Panc1 (cell line): ENCODE results near the gene SVOP. TPM values are rescaled to one million over a fixed set of nuclear protein-coding genes. Genes with fewer than 3 reads are reported as not detected.
"Not testable (repeated sequence)": the region's sequence is repeated elsewhere in the genome, so short reads cannot be mapped to it uniquely, and the experiment has no call there.

Experiments
- ATAC-seq: fragments of 200-7000 bp; cut with Tn5 transposase; 2 replicates; pipeline ENCODE4 v1.9.1; 2020; ENCODE audit warnings: mild to moderate bottlenecking, moderate library complexity
- BruUV-seq: library from RNA; stranded (reverse); fragments of 400-500 nt; replicated peaks from 2 replicates; lab custom pipeline; 2021; lab: Mats Ljungman, UMichigan
- CTCF ChIA-PET: fragments of 300-600 bp; sonication (Branson Sonifier 250); formaldehyde crosslinking; loops from one replicate; lab custom pipeline; 2022; ENCODE audit warnings: antibody characterized with exemption; lab: Charles Lee
- POLR2A ChIA-PET: fragments of 300-600 bp; sonication (Branson Sonifier 250); formaldehyde crosslinking; loops from one replicate; lab custom pipeline; 2022; ENCODE audit warnings: antibody characterized with exemption; lab: Charles Lee
- DNase-seq: peaks from one replicate; pipeline ENCODE4 v3.0.0-alpha.2; 2010; ENCODE audit warnings: low read depth, low spot score
- H3K27ac ChIP-seq: 2 replicates; pipeline ENCODE4 v1.5.1; 2011; ENCODE audit warnings: mild to moderate bottlenecking, low read length, inconsistent platforms
- H3K27me3 ChIP-seq: fragments of 200-500 bp; sonication (Bioruptor generic); 2 replicates; pipeline ENCODE4 v1.6.0; 2014; ENCODE audit warnings: low read length, inconsistent platforms; ENCODE audit not compliant: control insufficient read depth, insufficient read depth
- H3K36me3 ChIP-seq: fragments of 200-500 bp; sonication (Bioruptor generic); 2 replicates; pipeline ENCODE4 v1.5.1; 2014; ENCODE audit warnings: inconsistent platforms, mild to moderate bottlenecking, low read length, moderate library complexity; ENCODE audit not compliant: control insufficient read depth, insufficient read depth
- H3K4me1 ChIP-seq: 2 replicates; pipeline ENCODE4 v1.5.1; 2011; ENCODE audit warnings: inconsistent platforms, mild to moderate bottlenecking, low read length, moderate library complexity; ENCODE audit not compliant: control insufficient read depth, insufficient read depth
- H3K4me3 ChIP-seq, 2 experiments: 2 replicates each; pipeline ENCODE4 v1.5.1; 2011 to 2012; ENCODE audit warnings: low read depth in 2 of 2, low read length in 2 of 2, mild to moderate bottlenecking in 2 of 2, inconsistent platforms in 1 of 2, moderate library complexity in 1 of 2
- H3K9me3 ChIP-seq: fragments of 200-500 bp; sonication (Bioruptor generic); 2 replicates; pipeline ENCODE4 v1.5.1; 2014; ENCODE audit warnings: low read depth, mild to moderate bottlenecking, inconsistent platforms, low read length, moderate library complexity; ENCODE audit not compliant: control insufficient read depth, insufficient read depth
- CTCF ChIP-seq: fragments of 450-650 bp; IDR thresholded peaks from 2 replicates; pipeline ENCODE4 v1.5.1; 2017; ENCODE audit warnings: mild to moderate bottlenecking
- POLR2AphosphoS5 ChIP-seq: IDR thresholded peaks from 2 replicates; pipeline ENCODE4 v1.6.1; 2012; ENCODE audit warnings: mild to moderate bottlenecking, low read depth, low read length, moderate library complexity
- REST ChIP-seq, 2 experiments: IDR thresholded peaks; 2 replicates each; pipeline ENCODE4 v1.6.1; 2011 to 2012; ENCODE audit warnings: low read depth in 2 of 2, control low read depth in 1 of 2, low read length in 1 of 2, mild to moderate bottlenecking in 1 of 2, moderate library complexity in 1 of 2; ENCODE audit not compliant: insufficient read depth in 1 of 2
- SIN3A ChIP-seq: IDR thresholded peaks from 2 replicates; pipeline ENCODE4 v1.6.1; 2012; ENCODE audit warnings: low read depth, mild to moderate bottlenecking, low read length, moderate library complexity, borderline replicate concordance; ENCODE audit not compliant: insufficient read depth
- TCF7L2 ChIP-seq: IDR thresholded peaks from 2 replicates; pipeline ENCODE4 v1.6.1; 2011; ENCODE audit warnings: mild to moderate bottlenecking, low read depth, low read length, inconsistent platforms
- in situ Hi-C: cut with HindIII; loops from 2 replicates; pipeline ENCODE4 v1.10.0; 2016; ENCODE audit warnings: low sequenced_read_pairs, low pct_unique_long_range_greater_than_20kb
- intact Hi-C: fragments of 100-400 bp; cut with micrococcal nuclease; formaldehyde crosslinking; loops from one replicate; pipeline ENCODE4 v1.10.0; 2022; ENCODE audit not compliant: unreplicated experiment
- total RNA-seq: library from RNA; stranded (reverse); gene quantifications from one replicate; pipeline ENCODE4 v1.2.1, GENCODE V29; 2021; ENCODE audit not compliant: unreplicated experiment

SVOP gene
- total RNA-seq, 1 experiment from 2014 or later = not detected

GRCh38 chr12:109029411-109029810, 8.5 kb upstream of the SVOP start:
- intact Hi-C loops (no loop called here), in situ Hi-C loops (no loop called here)
- TF ChIP-seq CTCF (no peak), REST (IDR thresholded peaks at IDR 0.05; ENCODE audit: insufficient read depth in 1 of 2, low read depth in 2 of 2, low read length in 1 of 2) (no peak), POLR2AphosphoS5 (no peak), SIN3A (no peak), TCF7L2 (no peak)
- DNase-seq = no peak
- H3K27ac ChIP-seq = no peak overlapping the region
- ChIA-PET CTCF (no interaction called here), POLR2A (interaction anchor here (0.6 kb wide), 1 partner anchor 36 kb away, joined by 4 read pairs; no protein-coding TSS in a partner anchor)
- no peaks in the 10 kb centered on the region for H3K9me3 ChIP-seq
- H3K27me3 ChIP-seq = peaks cover 15% of the 10 kb centered on the region
- no peaks in the 10 kb centered on the region for H3K4me1 ChIP-seq
- no peak overlapping the region for H3K4me3 ChIP-seq
- ATAC-seq = no peak
- no peaks in the 10 kb centered on the region for H3K36me3 ChIP-seq
- BruUV-seq = no TSS peak

DNA sequence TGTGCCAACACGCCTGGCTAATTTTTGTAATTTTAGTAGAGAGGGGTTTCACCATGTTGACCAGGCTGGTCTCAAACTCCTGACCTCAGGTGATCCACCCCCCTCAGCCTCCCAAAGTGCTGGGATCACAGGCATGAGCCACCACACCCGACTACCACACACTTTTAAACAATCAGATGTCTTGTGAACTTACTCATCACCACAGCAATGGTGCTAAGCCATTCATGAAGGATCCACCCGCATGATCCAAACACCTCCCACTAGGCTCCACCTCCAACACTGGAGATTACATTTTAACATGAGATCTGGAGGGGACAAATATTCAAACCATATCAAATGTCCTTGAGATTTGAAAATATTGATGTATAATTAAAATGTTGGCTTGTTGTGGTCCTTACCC, 7.8 kb upstream of the SVOP start:
- BruUV-seq, H3K4me3 ChIP-seq, ATAC-seq, H3K36me3 ChIP-seq, H3K9me3 ChIP-seq, H3K27ac ChIP-seq, CTCF ChIA-PET, H3K4me1 ChIP-seq, in situ Hi-C loops, DNase-seq, intact Hi-C loops: not testable (repeated sequence)
- POLR2A ChIA-PET = interaction anchor here (0.6 kb wide), 1 partner anchor 36 kb away, joined by 4 read pairs; no protein-coding TSS in a partner anchor
- peaks cover 15% of the 10 kb centered on the region for H3K27me3 ChIP-seq

- no peaks in the 10 kb centered on the region for H3K36me3 ChIP-seq
- POLR2A ChIA-PET = no interaction called here
- BruUV-seq = no TSS peak
- CTCF ChIA-PET = no interaction called here
- no peaks in the 10 kb centered on the region for H3K9me3 ChIP-seq
- TF ChIP-seq POLR2AphosphoS5 (no peak), CTCF (no peak), REST (IDR thresholded peaks at IDR 0.05; ENCODE audit: insufficient read depth in 1 of 2, low read depth in 2 of 2, low read length in 1 of 2) (no peak), TCF7L2 (no peak), SIN3A (no peak)
- in situ Hi-C loops (no loop called here), intact Hi-C loops (no loop called here)
- H3K27ac ChIP-seq = no peak overlapping the region
- H3K27me3 ChIP-seq = peaks cover 13% of the 10 kb centered on the region
- no peak for ATAC-seq
- H3K4me3 ChIP-seq = no peak overlapping the region
- no peaks in the 10 kb centered on the region for H3K4me1 ChIP-seq
- no peak for DNase-seq
Measured at GRCh38 chr12:109027767-109028166, 6.9 kb upstream of the SVOP start.
